Measurements from ENCODE around the gene CCDC184.
"Not testable (repeated sequence)": the region's sequence is repeated elsewhere in the genome, so short reads cannot be mapped to it uniquely, and the experiment has no call there.

CCDC184 gene

DNA sequence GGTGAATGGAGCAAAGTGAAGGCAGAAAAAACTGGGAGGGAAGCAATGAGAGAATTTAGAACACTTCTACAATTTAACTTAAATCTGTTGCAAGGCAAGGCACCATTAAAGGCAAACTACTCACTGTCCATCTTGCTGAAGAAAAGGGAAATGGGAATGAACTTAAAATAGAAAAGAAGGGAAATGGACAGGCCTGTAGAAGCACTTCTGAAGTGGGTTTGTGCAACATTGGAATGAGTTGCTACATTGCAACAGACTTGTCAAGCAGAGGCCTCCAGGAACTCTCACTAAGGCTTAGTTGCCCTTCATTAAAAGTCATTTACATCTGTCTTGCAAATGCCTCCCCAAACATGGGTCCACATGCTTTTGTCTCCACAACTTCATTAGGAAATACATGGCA lies 33.3 kb downstream of the CCDC184 start:
- DNase-seq: no peak

DNA sequence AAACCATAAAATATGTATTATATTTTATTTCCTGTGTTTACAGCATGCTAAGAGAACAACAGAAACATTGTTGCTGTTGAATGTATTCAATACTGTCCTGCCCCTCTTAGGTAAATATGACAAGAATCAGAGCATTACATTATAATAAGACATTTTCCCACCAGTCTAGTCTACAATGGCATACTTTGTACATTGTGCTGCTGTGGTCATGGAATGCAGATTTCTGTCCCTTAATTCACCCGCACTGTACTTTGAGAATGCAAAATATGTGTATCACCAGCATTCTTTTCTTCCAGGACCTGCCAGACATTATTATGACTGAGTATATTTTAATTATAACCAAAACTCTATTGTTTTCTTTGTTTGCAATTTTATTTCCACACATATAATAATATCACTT lies 36.2 kb downstream of the CCDC184 start:
- no peak for DNase-seq

DNA sequence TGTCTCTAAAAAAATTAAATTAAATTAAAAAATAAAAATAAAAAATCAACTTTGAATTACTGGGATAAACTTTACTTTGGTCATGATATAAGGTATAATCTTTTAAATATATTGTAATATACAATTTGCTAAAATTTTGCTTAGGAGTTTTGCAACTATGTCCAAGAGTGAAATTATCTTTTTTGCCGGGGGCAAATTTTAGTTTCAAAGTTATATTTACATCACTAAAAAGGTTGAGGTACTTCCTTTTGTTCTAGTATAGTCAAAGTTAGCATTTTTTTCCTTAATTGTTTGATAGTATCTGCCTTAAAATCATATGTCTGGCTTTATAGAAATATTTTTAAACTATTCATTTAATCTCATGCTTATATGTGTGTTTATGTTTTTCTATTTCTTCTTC lies 37.3 kb downstream of the CCDC184 start:
- DNase-seq: no peak

DNA sequence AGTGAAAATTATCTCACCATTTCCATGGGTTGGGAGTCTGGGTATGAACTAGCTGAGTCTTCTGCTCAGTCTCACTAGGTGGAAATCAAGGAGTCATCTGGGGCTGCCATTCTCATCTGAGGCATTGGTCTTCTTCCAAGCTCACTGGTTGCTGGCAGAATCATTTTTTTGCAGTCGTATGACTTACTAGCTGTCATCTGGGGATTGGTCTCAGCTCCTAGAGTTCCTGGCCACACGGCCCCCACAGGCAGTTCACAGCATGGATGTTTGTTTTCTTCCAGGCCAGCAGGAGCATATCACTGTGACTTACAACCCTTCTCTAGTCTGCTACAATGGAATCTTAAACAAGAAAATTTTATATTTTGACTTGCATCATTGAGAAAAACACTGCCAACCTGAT lies 38.2 kb downstream of the CCDC184 start:
- DNase-seq: no peak

DNA sequence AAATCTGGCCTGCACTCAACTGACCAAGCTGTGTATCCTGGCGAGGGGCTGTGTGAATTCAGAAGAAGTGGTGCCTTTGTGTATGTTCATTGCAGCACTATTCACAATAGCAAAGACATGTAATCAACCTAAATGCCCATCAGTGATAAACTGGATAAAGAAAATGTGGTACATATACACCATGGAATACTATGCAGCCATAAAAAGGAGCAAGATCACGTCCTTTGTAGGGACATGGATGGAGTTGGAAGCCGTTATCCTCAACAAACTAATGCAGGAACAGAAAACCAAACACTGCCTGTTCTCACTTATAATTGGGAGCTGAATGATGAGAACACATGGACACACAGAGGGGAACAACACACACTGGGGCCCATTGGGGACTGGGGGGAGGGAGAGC lies 41.1 kb downstream of the CCDC184 start:
- not testable (repeated sequence) for DNase-seq

DNA sequence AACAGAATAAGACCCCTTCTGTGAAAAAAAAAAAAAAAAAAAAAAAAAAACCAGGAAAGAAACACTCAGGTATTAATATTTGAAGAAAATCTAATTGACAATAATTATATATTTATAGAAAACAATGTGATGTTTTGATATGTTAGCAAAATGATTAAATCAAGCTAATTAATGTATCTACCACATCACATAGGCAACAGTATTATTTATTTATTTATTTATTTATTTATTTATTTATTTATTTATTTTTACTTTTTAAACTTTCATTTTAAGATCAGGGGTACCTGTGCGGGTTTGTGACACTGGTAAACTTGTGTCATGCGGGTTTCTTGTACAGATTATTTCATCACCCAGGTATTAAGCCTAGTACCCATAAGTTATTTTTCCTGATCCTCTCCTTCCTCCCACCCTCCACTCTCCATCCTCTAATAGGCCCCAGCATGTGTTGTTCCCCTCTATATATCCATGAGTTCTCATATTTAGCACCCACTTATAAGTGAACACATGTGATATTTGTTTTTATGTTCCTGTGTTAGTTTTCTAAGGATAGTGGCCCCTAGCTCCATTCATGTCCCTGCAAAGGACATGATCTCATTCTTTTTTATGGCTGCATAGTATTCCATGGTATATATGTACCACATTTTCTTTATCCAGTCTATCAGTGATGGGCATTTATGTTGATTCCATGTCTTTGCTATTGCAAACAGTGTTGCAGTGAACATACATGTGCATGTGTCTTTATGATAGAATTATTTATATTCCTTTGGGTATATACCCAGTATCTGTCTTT lies 47.9 kb downstream of the CCDC184 start:
- not testable (repeated sequence) for DNase-seq
